ENCODE measurements around the gene KSR2.

KSR2 gene

GRCh38 chr12:117444781-117445180 lies 524.0 kb downstream of the KSR2 start:
- Histone ChIP-seq H3K9me3 (ENCODE audit: insufficient read depth, low read length) (no peaks in the 10 kb centered on the region), H3K4me3 (ENCODE audit: low read length) (no peak overlapping the region), H3K36me3 (replicated peaks; ENCODE audit: low read depth, low read length) (no peaks in the 10 kb centered on the region), H2AFZ (ENCODE audit: low read depth, low read length) (no peak overlapping the region), H3K27ac (ENCODE audit: low read length) (no peak overlapping the region), H3K79me2 (ENCODE audit: low read length) (no peaks in the 10 kb centered on the region), H3K27me3 (ENCODE audit: low read depth, low read length) (no peaks in the 10 kb centered on the region), H3K9ac (ENCODE audit: low read length) (no peak overlapping the region), H3K4me1 (ENCODE audit: low read length) (no peaks in the 10 kb centered on the region), H3K4me2 (ENCODE audit: low read length) (no peak overlapping the region), H4K20me1 (ENCODE audit: insufficient read depth, low read length) (no peaks in the 10 kb centered on the region)
- TF ChIP-seq CTCF (IDR thresholded peaks at IDR 0.05; ENCODE audit: low read depth, low read length), result no peak
- TF ChIP-seq EZH2phosphoT487 (IDR thresholded peaks at IDR 0.05; ENCODE audit: low read depth), result no peak

- Histone ChIP-seq H3K9ac (ENCODE audit: low read length) (no peak overlapping the region), H3K27me3 (ENCODE audit: low read depth, low read length) (no peaks in the 10 kb centered on the region), H3K4me1 (ENCODE audit: low read length) (no peaks in the 10 kb centered on the region), H3K4me3 (ENCODE audit: low read length) (no peak overlapping the region), H3K36me3 (replicated peaks; ENCODE audit: low read depth, low read length) (no peaks in the 10 kb centered on the region), H2AFZ (ENCODE audit: low read depth, low read length) (no peak overlapping the region), H3K27ac (ENCODE audit: low read length) (no peak overlapping the region), H4K20me1 (ENCODE audit: insufficient read depth, low read length) (no peaks in the 10 kb centered on the region), H3K4me2 (ENCODE audit: low read length) (no peak overlapping the region), H3K9me3 (ENCODE audit: insufficient read depth, low read length) (no peaks in the 10 kb centered on the region), H3K79me2 (ENCODE audit: low read length) (no peaks in the 10 kb centered on the region)
- TF ChIP-seq EZH2phosphoT487 (IDR thresholded peaks at IDR 0.05; ENCODE audit: low read depth), result no peak
- TF ChIP-seq CTCF (IDR thresholded peaks at IDR 0.05; ENCODE audit: low read depth, low read length), result no peak
Observed at GRCh38 chr12:117441751-117442150, 527.0 kb downstream of the KSR2 start.

GRCh38 chr12:117440384-117440783 lies 528.4 kb downstream of the KSR2 start:
- no peaks in the 10 kb centered on the region for H3K27me3 ChIP-seq (ENCODE audit: low read depth, low read length)
- TF ChIP-seq EZH2phosphoT487 (IDR thresholded peaks at IDR 0.05; ENCODE audit: low read depth) (no peak), CTCF (IDR thresholded peaks at IDR 0.05; ENCODE audit: low read depth, low read length) (no peak)

GRCh38 chr12:117439531-117440001 lies 529.2 kb downstream of the KSR2 start:
- Histone ChIP-seq H3K27ac (ENCODE audit: low read length) (no peak overlapping the region), H3K9me3 (ENCODE audit: insufficient read depth, low read length) (no peaks in the 10 kb centered on the region), H3K4me2 (ENCODE audit: low read length) (no peak overlapping the region), H2AFZ (ENCODE audit: low read depth, low read length) (no peak overlapping the region), H3K4me1 (ENCODE audit: low read length) (no peaks in the 10 kb centered on the region), H3K27me3 (ENCODE audit: low read depth, low read length) (no peaks in the 10 kb centered on the region), H4K20me1 (ENCODE audit: insufficient read depth, low read length) (no peaks in the 10 kb centered on the region), H3K9ac (ENCODE audit: low read length) (no peak overlapping the region), H3K4me3 (ENCODE audit: low read length) (no peak overlapping the region), H3K36me3 (replicated peaks; ENCODE audit: low read depth, low read length) (no peaks in the 10 kb centered on the region), H3K79me2 (ENCODE audit: low read length) (no peaks in the 10 kb centered on the region)
- TF ChIP-seq EZH2phosphoT487 (IDR thresholded peaks at IDR 0.05; ENCODE audit: low read depth) (no peak), CTCF (IDR thresholded peaks at IDR 0.05; ENCODE audit: low read depth, low read length) (no peak)

More at GRCh38 chr12:117440384-117440783, 528.4 kb downstream of the KSR2 start:
- Histone ChIP-seq H3K9ac (ENCODE audit: low read length) (no peak overlapping the region), H3K4me1 (ENCODE audit: low read length) (no peaks in the 10 kb centered on the region), H2AFZ (ENCODE audit: low read depth, low read length) (no peak overlapping the region), H4K20me1 (ENCODE audit: insufficient read depth, low read length) (no peaks in the 10 kb centered on the region), H3K9me3 (ENCODE audit: insufficient read depth, low read length) (no peaks in the 10 kb centered on the region), H3K4me2 (ENCODE audit: low read length) (no peak overlapping the region), H3K79me2 (ENCODE audit: low read length) (no peaks in the 10 kb centered on the region), H3K4me3 (ENCODE audit: low read length) (no peak overlapping the region), H3K36me3 (replicated peaks; ENCODE audit: low read depth, low read length) (no peaks in the 10 kb centered on the region), H3K27ac (ENCODE audit: low read length) (no peak overlapping the region)

Data from OCI-LY3 (cell line).